Thyroid gland (tissue), 4 donors: ENCODE measurements around the gene LRFN2.

Source experiments
- POLR2A ChIP-seq, 2 donors: fragments of 450-650 bp; IDR thresholded peaks; one replicate each; pipeline ENCODE4 v1.6.1; 2017; ENCODE audit warnings: antibody characterized with exemption in 2 of 2, mild to moderate bottlenecking in 2 of 2, moderate library complexity in 1 of 2
- TF ChIP-seq, protein P1 (sequence below), 6 experiments: fragments of 200-600 bp in 3 of 6; fragments of 450-650 bp in 3 of 6; sonication (generic) in 3 of 6; IDR thresholded peaks; one replicate each; pipeline ENCODE4 v1.5.1; 2016 to 2019; ENCODE audit warnings: antibody characterized with exemption in 6 of 6, mild to moderate bottlenecking in 2 of 6, inconsistent platforms in 1 of 6, moderate library complexity in 1 of 6

DNA sequence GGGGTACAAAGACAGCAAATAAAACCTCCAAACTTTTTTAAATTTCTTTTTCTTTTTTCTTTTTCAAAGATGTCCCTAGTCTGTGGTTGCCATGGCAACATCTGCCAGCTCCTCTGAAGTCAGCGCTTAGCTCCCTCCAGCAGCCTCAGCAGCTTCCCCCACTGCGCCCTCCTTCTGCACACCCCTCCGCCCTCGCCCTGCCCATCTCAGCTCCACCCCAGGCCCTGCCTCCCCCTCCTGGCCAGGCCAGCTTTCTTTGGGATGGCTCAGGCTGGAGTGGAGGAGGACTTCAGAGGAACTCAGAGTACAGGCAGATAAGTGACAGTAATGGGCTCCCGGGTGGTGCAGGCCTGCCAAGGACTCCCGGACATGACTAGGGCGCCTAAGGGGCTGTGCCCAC, 104.6 kb downstream of the LRFN2 start:
- TF ChIP-seq POLR2A (IDR thresholded peaks at IDR 0.05) = no peak
- TF ChIP-seq, protein P1, sequence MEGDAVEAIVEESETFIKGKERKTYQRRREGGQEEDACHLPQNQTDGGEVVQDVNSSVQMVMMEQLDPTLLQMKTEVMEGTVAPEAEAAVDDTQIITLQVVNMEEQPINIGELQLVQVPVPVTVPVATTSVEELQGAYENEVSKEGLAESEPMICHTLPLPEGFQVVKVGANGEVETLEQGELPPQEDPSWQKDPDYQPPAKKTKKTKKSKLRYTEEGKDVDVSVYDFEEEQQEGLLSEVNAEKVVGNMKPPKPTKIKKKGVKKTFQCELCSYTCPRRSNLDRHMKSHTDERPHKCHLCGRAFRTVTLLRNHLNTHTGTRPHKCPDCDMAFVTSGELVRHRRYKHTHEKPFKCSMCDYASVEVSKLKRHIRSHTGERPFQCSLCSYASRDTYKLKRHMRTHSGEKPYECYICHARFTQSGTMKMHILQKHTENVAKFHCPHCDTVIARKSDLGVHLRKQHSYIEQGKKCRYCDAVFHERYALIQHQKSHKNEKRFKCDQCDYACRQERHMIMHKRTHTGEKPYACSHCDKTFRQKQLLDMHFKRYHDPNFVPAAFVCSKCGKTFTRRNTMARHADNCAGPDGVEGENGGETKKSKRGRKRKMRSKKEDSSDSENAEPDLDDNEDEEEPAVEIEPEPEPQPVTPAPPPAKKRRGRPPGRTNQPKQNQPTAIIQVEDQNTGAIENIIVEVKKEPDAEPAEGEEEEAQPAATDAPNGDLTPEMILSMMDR (IDR thresholded peaks at IDR 0.05) = no peak
